DOHH2 (cell line): ENCODE data around the gene STX1A.

Experiments
- CTCF ChIP-seq: fragments of 200-600 bp; sonication (generic); IDR thresholded peaks from one replicate; pipeline ENCODE4 v1.5.1; 2014; ENCODE audit warnings: antibody characterized with exemption, mild to moderate bottlenecking, low read depth, low read length; ENCODE audit not compliant: poor library complexity, severe bottlenecking
- EZH2phosphoT487 ChIP-seq: fragments of 200-600 bp; sonication (generic); IDR thresholded peaks from 2 replicates; pipeline ENCODE4 v1.6.1; 2017; ENCODE audit warnings: borderline replicate concordance, mild to moderate bottlenecking, antibody characterized with exemption, low read length, moderate library complexity, mixed read lengths

- peak; percentile 72 for TF ChIP-seq CTCF
- TF ChIP-seq EZH2phosphoT487: no peak
Observed at GRCh38 chr7:73667344-73668102, 51.9 kb downstream of the STX1A start, which contains the start of gene VPS37D.
